Keratinocyte (primary cell): Measurements from ENCODE around the gene CTAGE1. TPM values are rescaled to one million over a fixed set of nuclear protein-coding genes. Genes with fewer than 3 reads are reported as not detected.

ENCODE experiments used
- DNase-seq: peaks from one replicate; pipeline ENCODE4 v3.0.0-alpha.2; 2011; ENCODE audit warnings: low read depth, missing footprints, low spot score
- FAIRE-seq: peaks from 2 replicates; lab custom pipeline; 2011; peaks lifted over from hg19 to GRCh38; lab: Jason Lieb, UNC
- H2AFZ ChIP-seq: 2 replicates; pipeline ENCODE4 v1.6.0; 2012; ENCODE audit warnings: low read length, control low read depth, inconsistent platforms; ENCODE audit not compliant: control insufficient read depth
- H3K27ac ChIP-seq: 2 replicates; pipeline ENCODE4 v1.5.1; 2011; ENCODE audit warnings: low read length; ENCODE audit not compliant: control insufficient read depth, insufficient read depth
- H3K27me3 ChIP-seq: 3 replicates; pipeline ENCODE4 v1.6.0; 2011; ENCODE audit warnings: low read length; ENCODE audit not compliant: control insufficient read depth, insufficient read depth; ENCODE audit errors: extremely low read depth
- H3K36me3 ChIP-seq, 2 experiments: 2 replicates in 1 of 2; 3 replicates in 1 of 2; pipeline ENCODE4 v1.5.1; 2011; ENCODE audit warnings: low read length in 2 of 2, mild to moderate bottlenecking in 1 of 2; ENCODE audit not compliant: control insufficient read depth in 2 of 2, insufficient read depth in 2 of 2; ENCODE audit errors: extremely low read depth in 1 of 2
- H3K4me1 ChIP-seq: 3 replicates; pipeline ENCODE4 v1.5.1; 2011; ENCODE audit warnings: low read length; ENCODE audit not compliant: control insufficient read depth, insufficient read depth; ENCODE audit errors: extremely low read depth
- H3K4me2 ChIP-seq: 3 replicates; pipeline ENCODE4 v1.6.0; 2011; ENCODE audit warnings: low read depth, low read length; ENCODE audit not compliant: control insufficient read depth, insufficient read depth; ENCODE audit errors: extremely low read depth
- H3K4me3 ChIP-seq, 3 experiments: fragments of 200-600 bp in 1 of 3; sonication (generic) in 1 of 3; 2 replicates in 2 of 3; 3 replicates in 1 of 3; pipeline ENCODE4 v1.5.1; 2011 to 2016; ENCODE audit warnings: low read length in 3 of 3, mild to moderate bottlenecking in 3 of 3, control low read depth in 2 of 3, inconsistent platforms in 1 of 3, low read depth in 1 of 3, mixed read lengths in 1 of 3, mixed run types in 1 of 3, moderate library complexity in 1 of 3; ENCODE audit not compliant: control insufficient read depth in 2 of 3, insufficient read depth in 2 of 3; ENCODE audit errors: extremely low read depth in 1 of 3
- H3K79me2 ChIP-seq: 2 replicates; pipeline ENCODE4 v1.6.0; 2012; ENCODE audit warnings: low read length; ENCODE audit not compliant: control insufficient read depth, insufficient read depth
- H3K9ac ChIP-seq: 3 replicates; pipeline ENCODE4 v1.6.0; 2011; ENCODE audit warnings: low read length; ENCODE audit not compliant: control insufficient read depth, insufficient read depth; ENCODE audit errors: extremely low read depth
- H3K9me1 ChIP-seq: 3 replicates; pipeline ENCODE4 v1.6.0; 2011; ENCODE audit warnings: low read length; ENCODE audit not compliant: control insufficient read depth, insufficient read depth; ENCODE audit errors: extremely low read depth
- H3K9me3 ChIP-seq: 2 replicates; pipeline ENCODE4 v1.5.1; 2012; ENCODE audit warnings: low read depth, low read length; ENCODE audit not compliant: control insufficient read depth
- H4K20me1 ChIP-seq: 3 replicates; pipeline ENCODE4 v1.6.0; 2011; ENCODE audit warnings: low read length; ENCODE audit not compliant: control insufficient read depth, insufficient read depth; ENCODE audit errors: extremely low read depth
- EZH2 ChIP-seq: IDR thresholded peaks from one replicate; pipeline ENCODE4 v1.6.1; 2012; ENCODE audit warnings: inconsistent platforms, mild to moderate bottlenecking, low read length, moderate library complexity
- dilution Hi-C: fragments of 300-500 bp; cut with MboI; formaldehyde crosslinking; loops from one replicate; pipeline ENCODE4 v1.7.0; 2020; ENCODE audit warnings: low sequenced_read_pairs; ENCODE audit not compliant: extremely low pct_ligation_motif_present
- polyA plus RNA-seq, 5 experiments: library from polyadenylated mRNA; depleted of rRNA in 3 of 5; stranded (reverse) in 3 of 5; stranded (forward) in 1 of 5; unstranded in 1 of 5; fragments of >200 nt; gene quantifications; 1 replicate in 1 of 5; 2 replicates in 3 of 5; 3 replicates in 1 of 5; pipeline versions ENCODE4 v1.2.1 to v1.2.3, GENCODE V29; 2011 to 2012; ENCODE audit warnings: missing spikeins in 2 of 5, low read depth in 1 of 5, low replicate concordance in 1 of 5
- TF ChIP-seq, protein P1 (sequence below), 3 experiments: IDR thresholded peaks in 1 of 3; conservative IDR thresholded peaks in 1 of 3; optimal IDR thresholded peaks in 1 of 3; 2 replicates in 2 of 3; 3 replicates in 1 of 3; pipeline versions ENCODE3 to v1.5.1; 2011; ENCODE audit warnings: low read length in 3 of 3, mild to moderate bottlenecking in 3 of 3, moderate library complexity in 2 of 3, control low read depth in 1 of 3, inconsistent platforms in 1 of 3; ENCODE audit not compliant: insufficient read depth in 2 of 3; ENCODE audit errors: extremely low read depth in 1 of 3

Gene CTAGE1
- polyA plus RNA-seq, 1 donor (not counting 4 experiments of a cell fraction or from before 2014, with no cell fraction given) = not detected

- DNase-seq (no peak), FAIRE-seq (no peak)
- no peaks in the 10 kb centered on the region for H3K79me2 ChIP-seq
- dilution Hi-C loops = no loop called here
- no peak overlapping the region for H3K4me3 ChIP-seq
- no peak overlapping the region for H3K27ac ChIP-seq
- no peaks in the 10 kb centered on the region for H3K4me1 ChIP-seq
- H3K9ac ChIP-seq = no peak overlapping the region
- H3K4me2 ChIP-seq = no peak overlapping the region
- H3K27me3 ChIP-seq = no peaks in the 10 kb centered on the region
- H3K36me3 ChIP-seq = no peaks in the 10 kb centered on the region
- H2AFZ ChIP-seq = no peak overlapping the region
- H3K9me3 ChIP-seq = no peaks in the 10 kb centered on the region
- H3K9me1 ChIP-seq = no peaks in the 10 kb centered on the region
- no peaks in the 10 kb centered on the region for H4K20me1 ChIP-seq
- TF ChIP-seq EZH2 = no peak
- TF ChIP-seq, protein P1, sequence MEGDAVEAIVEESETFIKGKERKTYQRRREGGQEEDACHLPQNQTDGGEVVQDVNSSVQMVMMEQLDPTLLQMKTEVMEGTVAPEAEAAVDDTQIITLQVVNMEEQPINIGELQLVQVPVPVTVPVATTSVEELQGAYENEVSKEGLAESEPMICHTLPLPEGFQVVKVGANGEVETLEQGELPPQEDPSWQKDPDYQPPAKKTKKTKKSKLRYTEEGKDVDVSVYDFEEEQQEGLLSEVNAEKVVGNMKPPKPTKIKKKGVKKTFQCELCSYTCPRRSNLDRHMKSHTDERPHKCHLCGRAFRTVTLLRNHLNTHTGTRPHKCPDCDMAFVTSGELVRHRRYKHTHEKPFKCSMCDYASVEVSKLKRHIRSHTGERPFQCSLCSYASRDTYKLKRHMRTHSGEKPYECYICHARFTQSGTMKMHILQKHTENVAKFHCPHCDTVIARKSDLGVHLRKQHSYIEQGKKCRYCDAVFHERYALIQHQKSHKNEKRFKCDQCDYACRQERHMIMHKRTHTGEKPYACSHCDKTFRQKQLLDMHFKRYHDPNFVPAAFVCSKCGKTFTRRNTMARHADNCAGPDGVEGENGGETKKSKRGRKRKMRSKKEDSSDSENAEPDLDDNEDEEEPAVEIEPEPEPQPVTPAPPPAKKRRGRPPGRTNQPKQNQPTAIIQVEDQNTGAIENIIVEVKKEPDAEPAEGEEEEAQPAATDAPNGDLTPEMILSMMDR (optimal IDR thresholded peaks at IDR 0.05 in 1 of 3, IDR thresholded peaks at IDR 0.05 in 1 of 3, conservative IDR thresholded peaks at IDR 0.05 in 1 of 3; ENCODE audit: extremely low read depth in 1 of 3, insufficient read depth in 2 of 3, low read length in 3 of 3) = no peak
Observed at GRCh38 chr18:22411446-22411845, 6.3 kb downstream of the CTAGE1 start.

DNA sequence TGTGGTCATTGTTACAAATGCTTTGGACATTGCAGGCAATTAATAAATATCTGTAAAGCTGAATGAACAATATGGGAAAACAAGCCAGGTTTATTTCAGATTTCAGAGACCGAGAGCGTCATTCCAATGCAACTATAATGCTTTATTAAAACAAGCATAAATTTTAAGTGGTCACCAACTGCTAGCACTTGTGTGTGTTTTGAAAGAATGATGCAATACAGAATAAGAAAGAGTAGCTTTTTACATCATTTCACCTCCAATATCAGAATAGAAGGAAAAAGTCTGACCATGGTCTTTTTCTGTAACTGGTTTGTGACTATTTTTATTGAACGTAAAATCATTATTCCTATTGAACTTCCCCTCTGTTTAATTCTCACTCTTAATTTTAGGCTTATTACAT lies 7.6 kb downstream of the CTAGE1 start:
- H3K27me3 ChIP-seq = no peaks in the 10 kb centered on the region
- H3K9me1 ChIP-seq = no peaks in the 10 kb centered on the region
- no peaks in the 10 kb centered on the region for H3K36me3 ChIP-seq
- H3K4me1 ChIP-seq = no peaks in the 10 kb centered on the region
- no peak overlapping the region for H3K4me2 ChIP-seq
- no peak overlapping the region for H2AFZ ChIP-seq
- H3K9me3 ChIP-seq = no peaks in the 10 kb centered on the region
- no peak overlapping the region for H3K27ac ChIP-seq
- no peak overlapping the region for H3K9ac ChIP-seq
- TF ChIP-seq, protein P1 (optimal IDR thresholded peaks at IDR 0.05 in 1 of 3, IDR thresholded peaks at IDR 0.05 in 1 of 3, conservative IDR thresholded peaks at IDR 0.05 in 1 of 3; ENCODE audit: extremely low read depth in 1 of 3, insufficient read depth in 2 of 3, low read length in 3 of 3) = no peak
- no peak for TF ChIP-seq EZH2
- no peak overlapping the region for H3K4me3 ChIP-seq
- FAIRE-seq (no peak), DNase-seq (no peak)
- no peaks in the 10 kb centered on the region for H4K20me1 ChIP-seq
- dilution Hi-C loops = no loop called here
- H3K79me2 ChIP-seq = no peaks in the 10 kb centered on the region
